Measurements from ENCODE around the gene CCDC88C.

Gene CCDC88C

GRCh38 chr14:91397965-91398591, 19.5 kb downstream of the CCDC88C start:
- no peak for DNase-seq (ENCODE audit: low read depth in 3 of 3)

- DNase-seq (ENCODE audit: low read depth in 3 of 3), result no peak
Measured at GRCh38 chr14:91396959-91397815, 20.4 kb downstream of the CCDC88C start.

- no peak for DNase-seq (ENCODE audit: low read depth in 3 of 3)
Measured at GRCh38 chr14:91396013-91396660, 21.5 kb downstream of the CCDC88C start.

GRCh38 chr14:91395466-91395865, 22.2 kb downstream of the CCDC88C start:
- no peak for DNase-seq (ENCODE audit: low read depth in 3 of 3)

GRCh38 chr14:91394105-91395081, 23.2 kb downstream of the CCDC88C start:
- no peak for DNase-seq (ENCODE audit: low read depth in 3 of 3)

GRCh38 chr14:91392623-91393303, 24.9 kb downstream of the CCDC88C start:
- DNase-seq (ENCODE audit: low read depth in 3 of 3), result no peak

GRCh38 chr14:91390165-91390778, 27.3 kb downstream of the CCDC88C start:
- DNase-seq (ENCODE audit: low read depth in 3 of 3), result no peak

- DNase-seq (ENCODE audit: low read depth in 3 of 3), result no peak
Measured at GRCh38 chr14:91389150-91389549, 28.5 kb downstream of the CCDC88C start.

GRCh38 chr14:91388551-91388975, 29.1 kb downstream of the CCDC88C start:
- no peak for DNase-seq (ENCODE audit: low read depth in 3 of 3)

- no peak for DNase-seq (ENCODE audit: low read depth in 3 of 3)
Measured at GRCh38 chr14:91387951-91388381, 29.7 kb downstream of the CCDC88C start.

GRCh38 chr14:91387169-91387835, 30.3 kb downstream of the CCDC88C start:
- no peak for DNase-seq (ENCODE audit: low read depth in 3 of 3)

- DNase-seq (ENCODE audit: low read depth in 3 of 3), result no peak
Measured at GRCh38 chr14:91385697-91386096, 31.9 kb downstream of the CCDC88C start.

GRCh38 chr14:91385224-91385623, 32.4 kb downstream of the CCDC88C start:
- DNase-seq (ENCODE audit: low read depth in 3 of 3), result no peak

GRCh38 chr14:91383439-91383838, 34.2 kb downstream of the CCDC88C start:
- no peak for DNase-seq (ENCODE audit: low read depth in 3 of 3)

GRCh38 chr14:91381801-91382670, 35.6 kb downstream of the CCDC88C start:
- no peak for DNase-seq (ENCODE audit: low read depth in 3 of 3)

GRCh38 chr14:91380610-91381371, 36.8 kb downstream of the CCDC88C start:
- no peak for DNase-seq (ENCODE audit: low read depth in 3 of 3)

- DNase-seq (ENCODE audit: low read depth in 3 of 3), result no peak
Measured at GRCh38 chr14:91380123-91380522, 37.5 kb downstream of the CCDC88C start.

GRCh38 chr14:91379579-91379932, 38.1 kb downstream of the CCDC88C start:
- no peak for DNase-seq (ENCODE audit: low read depth in 3 of 3)
